Sigmoid colon (tissue), 4 donors: ENCODE data around the gene COPZ2.

ENCODE experiments used
- CTCF ChIP-seq, 4 experiments: fragments of 450-650 bp in 3 of 4; fragments of 200-600 bp in 1 of 4; IDR thresholded peaks; one replicate each; pipeline ENCODE4 v1.5.1; 2016 to 2019; ENCODE audit warnings: antibody characterized with exemption in 4 of 4, mild to moderate bottlenecking in 3 of 4, moderate library complexity in 2 of 4
- POLR2A ChIP-seq, 2 donors: fragments of 450-650 bp; IDR thresholded peaks; one replicate each; pipeline ENCODE4 v1.6.1; 2016; ENCODE audit warnings: antibody characterized with exemption in 2 of 2, mild to moderate bottlenecking in 2 of 2, moderate library complexity in 2 of 2
- POLR2AphosphoS5 ChIP-seq, 4 donors: sonication (generic); formaldehyde crosslinking; IDR thresholded peaks; one replicate each; pipeline ENCODE4 v1.6.1; 2017; ENCODE audit warnings: antibody characterized with exemption in 4 of 4

GRCh38 chr17:48006936-48007709, 30.5 kb downstream of the COPZ2 start:
- TF ChIP-seq CTCF (IDR thresholded peaks at IDR 0.05), result no peak
- no peak for TF ChIP-seq POLR2AphosphoS5 (IDR thresholded peaks at IDR 0.05)
- no peak for TF ChIP-seq POLR2A (IDR thresholded peaks at IDR 0.05)
